SK-N-SH (cell line): ENCODE measurements around the gene NTSR1. TPM values are rescaled to one million over a fixed set of nuclear protein-coding genes. Genes with fewer than 3 reads are reported as not detected.

Experiments
- CTCF ChIA-PET: fragments of 300-600, 350-600 bp; formaldehyde crosslinking; extraction: SDS; loops from one replicate; lab custom pipeline; 2021; lab: Yijun Ruan, JAX
- POLR2A ChIA-PET: fragments of 350-600 bp; sonication (Branson Sonifier 250); formaldehyde crosslinking; extraction: SDS; loops from one replicate; lab custom pipeline; 2020; ENCODE audit warnings: antibody characterized with exemption, inconsistent platforms; lab: Yijun Ruan, JAX
- DNase-seq: peaks from one replicate; pipeline ENCODE4 v3.0.0; 2012
- H2AFZ ChIP-seq: fragments of 200-600 bp; sonication (generic); 2 replicates; pipeline ENCODE4 v1.8.1; 2016; ENCODE audit warnings: antibody characterized with exemption, mild to moderate bottlenecking, low read depth
- H3F3A ChIP-seq: fragments of 200-600 bp; sonication (generic); replicated peaks from 2 replicates; pipeline ENCODE3; 2016; ENCODE audit warnings: antibody characterized with exemption, mild to moderate bottlenecking; ENCODE audit not compliant: insufficient read depth
- H3K27ac ChIP-seq, 2 experiments: fragments of 200-500 bp in 1 of 2; fragments of 200-600 bp in 1 of 2; sonication (Bioruptor generic) in 1 of 2; sonication (generic), shearing (Covaris generic) in 1 of 2; 2 replicates each; pipeline versions ENCODE4 v1.5.1 to v1.6.1; 2014 to 2016; ENCODE audit warnings: low read depth in 2 of 2, inconsistent platforms in 1 of 2, low read length in 1 of 2, mild to moderate bottlenecking in 1 of 2, mixed read lengths in 1 of 2
- H3K27me3 ChIP-seq: fragments of 200-600 bp; sonication (generic), shearing (Covaris generic); 2 replicates; pipeline ENCODE4 v1.6.1; 2016; ENCODE audit warnings: mixed run types; ENCODE audit not compliant: insufficient read depth
- H3K36me3 ChIP-seq, 2 experiments: fragments of 200-500 bp in 1 of 2; fragments of 200-600 bp in 1 of 2; sonication (Bioruptor generic) in 1 of 2; sonication (generic) in 1 of 2; replicated peaks in 1 of 2; 2 replicates each; pipeline versions ENCODE3 to v1.5.1; 2014 to 2016; ENCODE audit warnings: low read length in 1 of 2, mild to moderate bottlenecking in 1 of 2; ENCODE audit not compliant: insufficient read depth in 2 of 2, control insufficient read depth in 1 of 2
- H3K4me1 ChIP-seq, 2 experiments: fragments of 200-500 bp in 1 of 2; fragments of 200-600 bp in 1 of 2; sonication (Bioruptor generic) in 1 of 2; sonication (generic), shearing (Covaris generic) in 1 of 2; 2 replicates each; pipeline versions ENCODE4 v1.5.1 to v1.6.1; 2014 to 2016; ENCODE audit warnings: low read depth in 1 of 2, low read length in 1 of 2, mixed run types in 1 of 2; ENCODE audit not compliant: insufficient read depth in 2 of 2, control insufficient read depth in 1 of 2
- H3K4me2 ChIP-seq: fragments of 200-600 bp; sonication (generic), shearing (Covaris generic); 2 replicates; pipeline ENCODE4 v1.6.1; 2017; ENCODE audit warnings: mixed run types
- H3K4me3 ChIP-seq, 2 experiments: fragments of 200-500 bp in 1 of 2; fragments of 200-600 bp in 1 of 2; sonication (Bioruptor generic) in 1 of 2; sonication (generic), shearing (Covaris generic) in 1 of 2; 2 replicates each; pipeline versions ENCODE4 v1.5.1 to v1.8.1; 2014 to 2016; ENCODE audit warnings: low read depth in 2 of 2, inconsistent platforms in 1 of 2, low read length in 1 of 2, mild to moderate bottlenecking in 1 of 2, mixed read lengths in 1 of 2, moderate library complexity in 1 of 2
- H3K79me2 ChIP-seq: fragments of 200-600 bp; sonication (generic); 2 replicates; pipeline ENCODE4 v1.8.1; 2017; ENCODE audit warnings: mild to moderate bottlenecking; ENCODE audit not compliant: insufficient read depth
- H3K9ac ChIP-seq: fragments of 200-600 bp; sonication (generic); 2 replicates; pipeline ENCODE4 v1.6.1; 2017; ENCODE audit warnings: mixed run types
- H3K9me2 ChIP-seq: fragments of 200-600 bp; sonication (generic); 2 replicates; pipeline ENCODE4 v1.6.1; 2017; ENCODE audit warnings: mixed run types
- H3K9me3 ChIP-seq: fragments of 200-600 bp; sonication (generic); 2 replicates; pipeline ENCODE4 v1.6.1; 2017; ENCODE audit warnings: mixed run types, mild to moderate bottlenecking, moderate library complexity
- H4K20me1 ChIP-seq: fragments of 200-600 bp; sonication (generic); 2 replicates; pipeline ENCODE4 v1.6.1; 2017; ENCODE audit warnings: mild to moderate bottlenecking, mixed run types; ENCODE audit not compliant: insufficient read depth
- ELF1 ChIP-seq: IDR thresholded peaks from 2 replicates; pipeline ENCODE4 v1.4.0; 2012
- EZH2phosphoT487 ChIP-seq: fragments of 200-600 bp; sonication (generic); IDR thresholded peaks from 2 replicates; pipeline ENCODE4 v1.6.1; 2017; ENCODE audit warnings: low read depth, mixed run types, mild to moderate bottlenecking, antibody characterized with exemption, moderate library complexity, borderline replicate concordance
- FOSL2 ChIP-seq: IDR thresholded peaks from 2 replicates; pipeline ENCODE4 v1.4.0; 2012; ENCODE audit warnings: low read depth, mild to moderate bottlenecking, moderate library complexity, borderline replicate concordance
- FOXM1 ChIP-seq: IDR thresholded peaks from 2 replicates; pipeline ENCODE4 v1.4.0; 2012; ENCODE audit warnings: low read depth, mild to moderate bottlenecking
- GABPA ChIP-seq: IDR thresholded peaks from 2 replicates; pipeline ENCODE4 v1.4.0; 2012; ENCODE audit warnings: low read depth, mild to moderate bottlenecking
- IRF3 ChIP-seq: fragments of 150-350 bp; IDR thresholded peaks from 2 replicates; pipeline ENCODE4 v1.6.1; 2016; ENCODE audit warnings: mild to moderate bottlenecking, low read depth, low read length
- JUND ChIP-seq: IDR thresholded peaks from 2 replicates; pipeline ENCODE4 v1.4.0; 2012
- MEF2A ChIP-seq: IDR thresholded peaks from 2 replicates; pipeline ENCODE4 v1.4.0; 2012; ENCODE audit warnings: low read depth, borderline replicate concordance
- MXI1 ChIP-seq: IDR thresholded peaks from 2 replicates; pipeline ENCODE4 v1.6.1; 2012; ENCODE audit warnings: mild to moderate bottlenecking, low read depth, low read length, improper control_type of control experiment
- NFIC ChIP-seq: IDR thresholded peaks from 2 replicates; pipeline ENCODE4 v1.4.0; 2012; ENCODE audit warnings: borderline replicate concordance
- NRF1 ChIP-seq: IDR thresholded peaks from 2 replicates; pipeline ENCODE4 v1.6.1; 2012; ENCODE audit warnings: low read depth, mild to moderate bottlenecking, low read length
- POLR2AphosphoS5 ChIP-seq: IDR thresholded peaks from 2 replicates; pipeline ENCODE4 v1.6.1; 2012; ENCODE audit warnings: low read depth, low read length
- RAD21 ChIP-seq: IDR thresholded peaks from 2 replicates; pipeline ENCODE4 v1.6.1; 2012; ENCODE audit warnings: mild to moderate bottlenecking, low read length
- REST ChIP-seq: IDR thresholded peaks from 2 replicates; pipeline ENCODE4 v1.6.1; 2012; ENCODE audit warnings: mild to moderate bottlenecking, low read depth, low read length, moderate library complexity
- SIN3A ChIP-seq: IDR thresholded peaks from 2 replicates; pipeline ENCODE4 v1.6.1; 2012; ENCODE audit warnings: low read depth, mild to moderate bottlenecking, low read length, moderate library complexity, borderline replicate concordance
- TAF1 ChIP-seq: IDR thresholded peaks from 2 replicates; pipeline ENCODE4 v1.6.1; 2012; ENCODE audit warnings: low read depth, mild to moderate bottlenecking, low read length, moderate library complexity, borderline replicate concordance
- TCF12 ChIP-seq: IDR thresholded peaks from 2 replicates; pipeline ENCODE4 v1.4.0; 2012
- TEAD4 ChIP-seq: IDR thresholded peaks from 2 replicates; pipeline ENCODE4 v1.4.0; 2012; ENCODE audit warnings: mild to moderate bottlenecking, borderline replicate concordance; ENCODE audit not compliant: insufficient read depth
- WGBS: methylation state at CpG from one replicate; pipeline ENCODE4 v1.1.6; 2017; ENCODE audit warnings: low lambda C conversion rate; 5-methylcytosine and 5-hydroxymethylcytosine counted together
- polyA plus RNA-seq, 3 experiments: library from polyadenylated mRNA; depleted of rRNA; stranded (reverse); fragments of >200 nt; gene quantifications; 2 replicates each; pipeline ENCODE4 v1.2.3, GENCODE V29; 2012
- TF ChIP-seq, protein P1 (sequence below): IDR thresholded peaks from 2 replicates; pipeline ENCODE4 v1.4.0; 2012; ENCODE audit warnings: low read depth
- TF ChIP-seq, protein P2 (sequence below): fragments of 200-600 bp; sonication (generic); IDR thresholded peaks from 2 replicates; pipeline ENCODE4 v1.6.1; 2017; ENCODE audit warnings: antibody characterized with exemption, mild to moderate bottlenecking, moderate library complexity

NTSR1 gene
- polyA plus RNA-seq, 1 of the 3 experiments (the other 2 are of a cell fraction) = 8.2 TPM

DNA sequence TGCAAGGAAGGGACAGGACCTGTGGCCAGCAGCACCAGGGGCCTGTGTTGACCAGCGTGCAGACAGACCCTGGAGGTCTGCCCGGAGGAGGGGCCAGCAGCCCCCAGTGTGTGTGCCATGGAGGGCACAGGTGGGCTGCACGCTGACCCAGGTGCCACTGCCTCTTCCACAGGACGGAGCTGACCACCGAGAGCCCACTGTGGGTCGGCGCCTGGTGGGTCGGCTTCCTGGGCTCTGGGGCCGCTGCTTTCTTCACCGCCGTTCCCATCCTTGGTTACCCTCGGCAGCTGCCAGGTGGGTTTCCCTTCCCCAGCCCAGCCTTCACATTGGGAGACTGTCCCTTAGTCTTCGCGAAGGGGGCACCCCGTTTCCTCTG is 48.4 kb upstream of the NTSR1 start:
- DNase-seq = no peak
- no peak overlapping the region; a peak in 1 of 4 replicates for H3K27ac ChIP-seq
- no peak overlapping the region for H3K4me3 ChIP-seq
- no peaks in the 10 kb centered on the region for H3K79me2 ChIP-seq
- H3K9ac ChIP-seq = no peak overlapping the region
- CTCF ChIA-PET = interaction anchor here (0.6 to 3.1 kb wide), 3 partner anchors 9 to 157 kb away, joined by 3 to 18 read pairs (median 4); no protein-coding TSS in a partner anchor
- no peaks in the 10 kb centered on the region for H4K20me1 ChIP-seq
- no peaks in the 10 kb centered on the region for H3K9me3 ChIP-seq
- TF ChIP-seq NRF1 (no peak), SIN3A (no peak), MXI1 (no peak), RAD21 (no peak), TAF1 (no peak), TCF12 (no peak), POLR2AphosphoS5 (no peak), GABPA (no peak), IRF3 (no peak), JUND (no peak), FOXM1 (no peak), REST (no peak), MEF2A (no peak), ELF1 (no peak), FOSL2 (no peak), TEAD4 (no peak), EZH2phosphoT487 (no peak), NFIC (no peak)
- TF ChIP-seq, protein P1, sequence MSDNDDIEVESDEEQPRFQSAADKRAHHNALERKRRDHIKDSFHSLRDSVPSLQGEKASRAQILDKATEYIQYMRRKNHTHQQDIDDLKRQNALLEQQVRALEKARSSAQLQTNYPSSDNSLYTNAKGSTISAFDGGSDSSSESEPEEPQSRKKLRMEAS = no peak
- TF ChIP-seq, protein P2, sequence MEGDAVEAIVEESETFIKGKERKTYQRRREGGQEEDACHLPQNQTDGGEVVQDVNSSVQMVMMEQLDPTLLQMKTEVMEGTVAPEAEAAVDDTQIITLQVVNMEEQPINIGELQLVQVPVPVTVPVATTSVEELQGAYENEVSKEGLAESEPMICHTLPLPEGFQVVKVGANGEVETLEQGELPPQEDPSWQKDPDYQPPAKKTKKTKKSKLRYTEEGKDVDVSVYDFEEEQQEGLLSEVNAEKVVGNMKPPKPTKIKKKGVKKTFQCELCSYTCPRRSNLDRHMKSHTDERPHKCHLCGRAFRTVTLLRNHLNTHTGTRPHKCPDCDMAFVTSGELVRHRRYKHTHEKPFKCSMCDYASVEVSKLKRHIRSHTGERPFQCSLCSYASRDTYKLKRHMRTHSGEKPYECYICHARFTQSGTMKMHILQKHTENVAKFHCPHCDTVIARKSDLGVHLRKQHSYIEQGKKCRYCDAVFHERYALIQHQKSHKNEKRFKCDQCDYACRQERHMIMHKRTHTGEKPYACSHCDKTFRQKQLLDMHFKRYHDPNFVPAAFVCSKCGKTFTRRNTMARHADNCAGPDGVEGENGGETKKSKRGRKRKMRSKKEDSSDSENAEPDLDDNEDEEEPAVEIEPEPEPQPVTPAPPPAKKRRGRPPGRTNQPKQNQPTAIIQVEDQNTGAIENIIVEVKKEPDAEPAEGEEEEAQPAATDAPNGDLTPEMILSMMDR = no peak
- TF ChIP-seq, all 33 proteins: peak for 0
- H3K9me2 ChIP-seq = no peaks in the 10 kb centered on the region
- POLR2A ChIA-PET = no interaction called here
- no peaks in the 10 kb centered on the region for H3F3A ChIP-seq
- no peak overlapping the region for H3K4me2 ChIP-seq
- no peaks in the 10 kb centered on the region for H3K36me3 ChIP-seq
- H3K27me3 ChIP-seq = no peaks in the 10 kb centered on the region
- no peak overlapping the region for H2AFZ ChIP-seq
- WGBS = 78% methylated on average over 10 of the region's 15 CpGs
- peaks cover 0 to 10% of the 10 kb centered on the region in 2 experiments; a peak in 1 of 4 replicates for H3K4me1 ChIP-seq
